Activated naive CD4-positive, alpha-beta T cell treated with anti-CD3 and anti-CD28 coated beads for 36 hours (primary cell): Measurements from ENCODE around the gene PLA2G4F. TPM values are rescaled to one million over a fixed set of nuclear protein-coding genes. Genes with fewer than 3 reads are reported as not detected.
A peak's percentile ranks its signal among the peaks of the same experiment; 100 is the strongest.

Source experiments
- CTCF ChIA-PET: fragments of 350-600 bp; sonication (Branson Sonifier 250); formaldehyde crosslinking; loops from one replicate; lab custom pipeline; 2021; ENCODE audit warnings: antibody characterized with exemption; lab: Charles Lee
- DNase-seq: peaks from one replicate; pipeline ENCODE4 v3.0.0-alpha.2; 2020
- H3K27ac Mint-ChIP-seq: one replicate; pipeline ENCODE4 v1.8.0; 2021; ENCODE audit warnings: mild to moderate bottlenecking, mixed read lengths
- H3K27me3 Mint-ChIP-seq: one replicate; pipeline ENCODE4 v1.8.0; 2021; ENCODE audit warnings: low read depth, mixed read lengths
- H3K36me3 Mint-ChIP-seq: one replicate; pipeline ENCODE4 v1.8.0; 2021; ENCODE audit warnings: low read depth, mixed read lengths
- H3K4me1 Mint-ChIP-seq: one replicate; pipeline ENCODE4 v1.8.0; 2021; ENCODE audit warnings: low read depth, mixed read lengths
- H3K4me3 Mint-ChIP-seq: one replicate; pipeline ENCODE4 v1.8.0; 2021; ENCODE audit warnings: mild to moderate bottlenecking, moderate library complexity, mixed read lengths
- H3K9me3 Mint-ChIP-seq: one replicate; pipeline ENCODE4 v1.8.0; 2021; ENCODE audit warnings: mixed read lengths
- intact Hi-C: fragments of 100-400 bp; cut with micrococcal nuclease; formaldehyde crosslinking; loops from one replicate; pipeline ENCODE4 v1.15.1; 2023
- total RNA-seq, 2 experiments: library from RNA; stranded (reverse); gene quantifications; one replicate each; pipeline ENCODE4 v1.2.3, GENCODE V29; 2021

The PLA2G4F gene
- total RNA-seq, 2 experiments from 2014 or later = not detected

GRCh38 chr15:42184736-42185135 lies 28.3 kb upstream of the PLA2G4F start:
- Mint-ChIP-seq H3K9me3 (no peaks in the 10 kb centered on the region), H3K4me3 (no peak overlapping the region), H3K4me1 (peaks cover 8% of the 10 kb centered on the region), H3K27me3 (no peaks in the 10 kb centered on the region), H3K27ac (no peak overlapping the region), H3K36me3 (peaks cover 41% of the 10 kb centered on the region)
- DNase-seq = no peak
- CTCF ChIA-PET = no interaction called here
- intact Hi-C loops = no loop called here

GRCh38 chr15:42184296-42184695 lies 27.9 kb upstream of the PLA2G4F start:
- CTCF ChIA-PET = interaction anchor here (0.6 kb wide), 1 partner anchor 100 kb away, joined by 3 read pairs; no protein-coding TSS in a partner anchor

GRCh38 chr15:42182961-42183360 lies 26.5 kb upstream of the PLA2G4F start:
- CTCF ChIA-PET = interaction anchor here (0.6 kb wide), 1 partner anchor 1197 kb away, joined by 3 read pairs; no protein-coding TSS in a partner anchor
- H3K36me3 Mint-ChIP-seq = peaks cover 43% of the 10 kb centered on the region
- H3K27me3 Mint-ChIP-seq = no peaks in the 10 kb centered on the region
- H3K27ac Mint-ChIP-seq = peak overlapping the region; percentile 34
- intact Hi-C loops = no loop called here
- no peak overlapping the region for H3K4me3 Mint-ChIP-seq
- H3K4me1 Mint-ChIP-seq = no peaks in the 10 kb centered on the region
- no peak for DNase-seq
- no peaks in the 10 kb centered on the region for H3K9me3 Mint-ChIP-seq

More at GRCh38 chr15:42184296-42184695, 27.9 kb upstream of the PLA2G4F start:
- Mint-ChIP-seq H3K4me3 (no peak overlapping the region), H3K36me3 (peaks cover 41% of the 10 kb centered on the region), H3K9me3 (no peaks in the 10 kb centered on the region), H3K27ac (no peak overlapping the region), H3K4me1 (peaks cover 5% of the 10 kb centered on the region), H3K27me3 (no peaks in the 10 kb centered on the region)
- DNase-seq = no peak
- intact Hi-C loops = no loop called here

- Mint-ChIP-seq H3K27me3 (no peaks in the 10 kb centered on the region), H3K27ac (peak overlapping the region; percentile 34), H3K4me3 (no peak overlapping the region), H3K9me3 (no peaks in the 10 kb centered on the region), H3K36me3 (peaks cover 38% of the 10 kb centered on the region), H3K4me1 (no peaks in the 10 kb centered on the region)
- no peak for DNase-seq
- CTCF ChIA-PET = interaction anchor here (0.6 kb wide), 1 partner anchor 1198 kb away, joined by 3 read pairs; no protein-coding TSS in a partner anchor
- intact Hi-C loops = no loop called here
Measured at GRCh38 chr15:42182328-42182886, 26.0 kb upstream of the PLA2G4F start.

DNA sequence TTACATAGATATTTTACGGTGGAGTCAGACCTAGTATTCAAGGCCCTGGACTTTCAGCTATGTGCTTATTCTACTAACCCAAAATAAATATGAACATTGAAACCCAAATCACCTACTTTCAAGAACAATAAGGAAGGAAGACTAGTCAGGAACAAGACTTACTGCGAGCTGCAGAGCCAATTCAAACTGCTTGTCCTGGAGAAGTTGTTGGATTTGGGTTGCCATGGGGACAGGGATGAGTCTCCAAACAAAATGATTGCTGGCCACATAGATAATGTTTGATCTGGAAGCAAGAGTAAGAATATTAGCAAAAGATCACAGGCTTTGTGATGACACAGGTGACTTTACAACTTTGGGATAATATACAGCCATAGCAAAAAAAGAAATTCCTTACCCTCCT lies 21.6 kb upstream of the PLA2G4F start:
- CTCF ChIA-PET = no interaction called here
- peaks cover 32% of the 10 kb centered on the region for H3K36me3 Mint-ChIP-seq
- no peaks in the 10 kb centered on the region for H3K4me1 Mint-ChIP-seq
- no peaks in the 10 kb centered on the region for H3K9me3 Mint-ChIP-seq
- no peak for DNase-seq
- no peak overlapping the region for H3K4me3 Mint-ChIP-seq
- H3K27ac Mint-ChIP-seq = no peak overlapping the region
- intact Hi-C loops = no loop called here
- H3K27me3 Mint-ChIP-seq = no peaks in the 10 kb centered on the region

- H3K9me3 Mint-ChIP-seq = no peaks in the 10 kb centered on the region
- peaks cover 29% of the 10 kb centered on the region for H3K36me3 Mint-ChIP-seq
- H3K4me3 Mint-ChIP-seq = no peak overlapping the region
- H3K4me1 Mint-ChIP-seq = peaks cover 10% of the 10 kb centered on the region
- no peak overlapping the region for H3K27ac Mint-ChIP-seq
- DNase-seq = no peak
- CTCF ChIA-PET = no interaction called here
- H3K27me3 Mint-ChIP-seq = no peaks in the 10 kb centered on the region
- intact Hi-C loops = no loop called here
Measured at GRCh38 chr15:42175671-42176070, 19.2 kb upstream of the PLA2G4F start.

DNA sequence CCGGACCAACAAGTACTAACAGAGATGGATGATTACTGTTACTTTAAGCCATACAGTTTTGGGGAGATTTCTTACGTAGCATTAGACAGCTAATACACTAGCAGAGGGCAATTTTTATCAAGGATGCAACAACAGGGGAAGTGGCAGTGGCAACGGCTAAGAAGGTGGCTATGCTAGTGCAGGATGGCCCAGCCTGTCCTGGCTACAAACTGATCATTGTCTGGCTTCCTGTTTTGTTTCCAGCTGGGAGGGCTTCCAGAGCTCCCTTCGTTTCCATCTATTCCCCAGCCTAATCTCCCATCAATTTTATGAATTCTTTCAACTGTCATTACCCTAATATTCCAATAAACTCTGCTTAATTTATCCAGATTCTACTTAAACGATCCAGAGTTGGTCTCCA lies 16.0 kb upstream of the PLA2G4F start:
- Mint-ChIP-seq H3K4me1 (peaks cover 11% of the 10 kb centered on the region), H3K27me3 (no peaks in the 10 kb centered on the region), H3K36me3 (peaks cover 27% of the 10 kb centered on the region), H3K9me3 (no peaks in the 10 kb centered on the region), H3K4me3 (no peak overlapping the region), H3K27ac (peak overlapping the region; percentile 19)
- CTCF ChIA-PET = interaction anchor here (0.6 kb wide), 1 partner anchor 50 kb away, joined by 3 read pairs; no protein-coding TSS in a partner anchor
- intact Hi-C loops = no loop called here
- DNase-seq = no peak

GRCh38 chr15:42171795-42172194 lies 15.4 kb upstream of the PLA2G4F start:
- Mint-ChIP-seq H3K4me3 (no peak overlapping the region), H3K9me3 (no peaks in the 10 kb centered on the region), H3K27ac (peak overlapping the region; percentile 32), H3K36me3 (peaks cover 27% of the 10 kb centered on the region), H3K4me1 (peaks cover 11% of the 10 kb centered on the region), H3K27me3 (no peaks in the 10 kb centered on the region)
- DNase-seq = no peak
- CTCF ChIA-PET = no interaction called here
- intact Hi-C loops = no loop called here

DNA sequence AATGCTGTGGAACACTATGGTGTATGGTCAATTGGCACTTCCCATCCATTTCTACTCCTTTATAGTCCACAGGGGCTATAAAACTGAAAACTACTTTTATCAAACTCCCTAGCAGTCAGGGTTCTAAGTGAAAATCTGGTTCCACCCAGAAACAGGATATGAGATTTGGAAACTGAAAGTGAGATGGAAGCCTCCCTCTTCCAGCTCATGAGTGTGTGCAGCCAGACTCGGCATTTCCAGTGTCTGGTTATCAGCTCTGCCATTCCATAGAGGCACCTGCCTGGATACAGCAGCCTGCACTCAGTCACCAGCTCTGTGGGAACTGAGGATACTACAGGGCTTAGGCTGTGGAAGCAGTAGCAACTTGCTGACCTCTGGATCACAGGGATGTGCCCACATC lies 14.7 kb upstream of the PLA2G4F start:
- H3K4me3 Mint-ChIP-seq = no peak overlapping the region
- DNase-seq = no peak
- CTCF ChIA-PET = no interaction called here
- H3K27ac Mint-ChIP-seq = peak overlapping the region; percentile 32
- peaks cover 30% of the 10 kb centered on the region for H3K36me3 Mint-ChIP-seq
- peaks cover 11% of the 10 kb centered on the region for H3K4me1 Mint-ChIP-seq
- intact Hi-C loops = no loop called here
- H3K9me3 Mint-ChIP-seq = no peaks in the 10 kb centered on the region
- no peaks in the 10 kb centered on the region for H3K27me3 Mint-ChIP-seq

DNA sequence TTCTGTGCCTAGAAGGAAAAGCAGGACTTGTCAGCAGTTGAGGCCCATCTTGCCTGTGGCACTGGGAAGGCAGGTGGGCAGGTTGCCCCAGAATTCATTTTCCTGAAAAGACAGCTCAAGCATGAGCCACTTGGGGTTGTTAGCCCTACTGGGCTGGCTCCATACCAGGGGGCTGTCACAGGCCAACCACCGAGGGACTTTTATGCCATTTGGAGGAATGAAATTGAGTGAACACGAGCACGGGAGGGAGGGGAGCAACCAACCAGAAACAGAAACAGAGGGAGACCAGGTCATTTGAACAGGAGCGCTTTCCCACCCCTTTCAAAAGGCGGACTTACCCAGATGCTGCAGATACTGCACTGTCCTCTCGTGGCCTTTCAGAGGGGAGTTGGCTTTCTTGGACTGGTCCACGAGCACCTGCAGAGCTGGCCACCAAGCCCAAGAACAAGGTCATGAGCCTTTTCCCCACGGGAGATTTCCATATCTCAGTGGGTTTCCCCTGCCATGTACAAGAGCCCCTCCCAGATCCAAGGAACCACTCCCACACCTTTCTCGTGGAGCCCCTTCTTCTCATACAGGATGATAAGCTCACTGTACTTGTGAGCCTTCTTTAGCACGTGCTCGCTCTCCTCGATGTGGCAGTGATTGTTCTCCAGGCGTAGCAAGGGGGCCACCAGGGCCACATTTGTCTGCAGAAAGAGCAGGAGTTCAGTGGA lies 9.9 kb upstream of the PLA2G4F start:
- Mint-ChIP-seq H3K27ac (no peak overlapping the region), H3K27me3 (no peaks in the 10 kb centered on the region), H3K4me3 (no peak overlapping the region), H3K4me1 (peaks cover 7% of the 10 kb centered on the region), H3K36me3 (peaks cover 38% of the 10 kb centered on the region), H3K9me3 (no peaks in the 10 kb centered on the region)
- DNase-seq = no peak
- CTCF ChIA-PET = interaction anchor here (0.5 to 0.6 kb wide), 2 partner anchors 28 to 666 kb away, joined by 3 to 5 read pairs; no protein-coding TSS in a partner anchor
- intact Hi-C loops = no loop called here

DNA sequence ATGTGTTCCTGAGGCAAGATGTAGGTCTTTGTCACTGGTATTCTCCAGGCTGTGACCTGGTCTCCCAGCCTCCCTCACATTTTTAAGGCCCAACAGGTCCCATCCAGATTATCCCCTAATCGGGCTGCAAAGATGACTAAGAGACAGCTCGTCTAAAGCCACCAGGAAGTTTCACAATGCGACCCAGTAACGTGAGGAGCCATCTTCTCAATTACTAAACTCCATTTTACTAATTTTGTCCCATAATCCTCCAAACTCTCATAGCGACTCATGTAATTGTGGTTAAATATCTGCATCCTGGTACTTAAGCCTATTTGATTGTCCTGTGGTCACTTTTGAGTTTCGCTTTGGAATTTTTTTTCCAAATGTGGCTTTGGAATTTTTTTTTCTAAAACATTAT lies 8.7 kb upstream of the PLA2G4F start:
- CTCF ChIA-PET = interaction anchor here (0.5 to 1.3 kb wide), 3 partner anchors 29 to 258 kb away, joined by 3 to 5 read pairs (median 3); no protein-coding TSS in a partner anchor
- Mint-ChIP-seq H3K27me3 (no peaks in the 10 kb centered on the region), H3K4me1 (no peaks in the 10 kb centered on the region), H3K9me3 (no peaks in the 10 kb centered on the region), H3K36me3 (peaks cover 36% of the 10 kb centered on the region), H3K4me3 (no peak overlapping the region), H3K27ac (no peak overlapping the region)
- DNase-seq = no peak
- intact Hi-C loops = no loop called here

GRCh38 chr15:42163947-42164550 lies 7.6 kb upstream of the PLA2G4F start:
- no peak for DNase-seq
- intact Hi-C loops = no loop called here
- peaks cover 40% of the 10 kb centered on the region for H3K36me3 Mint-ChIP-seq
- no peaks in the 10 kb centered on the region for H3K27me3 Mint-ChIP-seq
- CTCF ChIA-PET = interaction anchor here (1.1 to 1.5 kb wide), 3 partner anchors 26 to 221 kb away, joined by 4 to 5 read pairs (median 4); no protein-coding TSS in a partner anchor
- H3K4me3 Mint-ChIP-seq = no peak overlapping the region
- no peaks in the 10 kb centered on the region for H3K4me1 Mint-ChIP-seq
- H3K27ac Mint-ChIP-seq = peak overlapping the region; percentile 65
- H3K9me3 Mint-ChIP-seq = no peaks in the 10 kb centered on the region
